HCT116 (cell line): Measurements from ENCODE around the gene DMBT1. TPM values are rescaled to one million over a fixed set of nuclear protein-coding genes. Genes with fewer than 3 reads are reported as not detected.

ENCODE experiments used
- ATAC-seq: fragments of 200-7000 bp; cut with Tn5 transposase; 2 replicates; pipeline ENCODE4 v1.9.1; 2020; ENCODE audit warnings: mild to moderate bottlenecking, moderate library complexity
- BruUV-seq: library from RNA; stranded (reverse); fragments of 400-500 nt; replicated peaks from 2 replicates; lab custom pipeline; 2021; lab: Mats Ljungman, UMichigan
- CTCF ChIA-PET: fragments of 300-600 bp; sonication (Branson Sonifier 250); formaldehyde crosslinking; loops from one replicate; lab custom pipeline; 2021; ENCODE audit warnings: antibody characterized with exemption; lab: Charles Lee
- POLR2A ChIA-PET: fragments of 300-600, 350-600 bp; sonication (Branson Sonifier 250); formaldehyde crosslinking; loops from one replicate; lab custom pipeline; 2021; ENCODE audit warnings: antibody characterized with exemption; lab: Charles Lee
- RAD21 ChIA-PET, 2 experiments: fragments of 300-600 bp; sonication (Branson Sonifier 250); formaldehyde crosslinking; loops; one replicate each; lab custom pipeline; 2023; ENCODE audit warnings: low total read pairs in 2 of 2; ENCODE audit not compliant: uncharacterized antibody in 2 of 2, unreplicated experiment in 2 of 2, low non-redundant PET in 1 of 2; lab: Charles Lee
- DNase-seq: peaks from one replicate; pipeline ENCODE4 v3.0.0-alpha.2; 2010; ENCODE audit warnings: low read depth, low spot score
- H2AFZ ChIP-seq: fragments of 200-600 bp; shearing (Covaris generic), sonication (generic); 2 replicates; pipeline ENCODE4 v1.6.1; 2017; ENCODE audit warnings: low read depth, mixed run types, mixed read lengths, antibody characterized with exemption, low read length; ENCODE audit not compliant: poor library complexity, severe bottlenecking
- H3K27ac ChIP-seq: 2 replicates; pipeline ENCODE4 v1.5.1; 2012; ENCODE audit warnings: low read depth, low read length
- H3K27me3 ChIP-seq: fragments of 200-600 bp; sonication (generic); 2 replicates; pipeline ENCODE4 v1.6.1; 2016; ENCODE audit warnings: mixed run types, low read length, mixed read lengths; ENCODE audit not compliant: insufficient read depth
- H3K36me3 ChIP-seq, 2 experiments: fragments of 200-500 bp in 1 of 2; fragments of 200-600 bp in 1 of 2; sonication (Bioruptor generic) in 1 of 2; sonication (generic) in 1 of 2; 2 replicates each; pipeline versions ENCODE4 v1.5.1 to v1.6.1; 2014 to 2016; ENCODE audit warnings: low read length in 2 of 2, inconsistent platforms in 1 of 2, mixed read lengths in 1 of 2, mixed run types in 1 of 2; ENCODE audit not compliant: insufficient read depth in 2 of 2, control insufficient read depth in 1 of 2
- H3K4me1 ChIP-seq, 2 experiments: fragments of 200-600 bp in 1 of 2; sonication (generic) in 1 of 2; 2 replicates each; pipeline versions ENCODE4 v1.5.1 to v1.6.1; 2012 to 2017; ENCODE audit warnings: low read length in 2 of 2, inconsistent platforms in 1 of 2, mild to moderate bottlenecking in 1 of 2, mixed read lengths in 1 of 2, mixed run types in 1 of 2, moderate library complexity in 1 of 2; ENCODE audit not compliant: insufficient read depth in 2 of 2, control insufficient read depth in 1 of 2
- H3K4me2 ChIP-seq: fragments of 200-600 bp; sonication (generic); 2 replicates; pipeline ENCODE4 v1.6.1; 2017; ENCODE audit warnings: mixed run types, low read length, mixed read lengths
- H3K4me3 ChIP-seq, 2 experiments: fragments of 200-600 bp in 1 of 2; sonication (generic) in 1 of 2; replicated peaks in 1 of 2; 2 replicates each; pipeline ENCODE4 v1.5.1; 2011 to 2016; ENCODE audit warnings: low read length in 2 of 2, control low read depth in 1 of 2, low read depth in 1 of 2, mild to moderate bottlenecking in 1 of 2, mixed read lengths in 1 of 2, mixed run types in 1 of 2
- H3K79me2 ChIP-seq: fragments of 200-600 bp; sonication (generic); 2 replicates; pipeline ENCODE4 v1.6.1; 2017; ENCODE audit warnings: mild to moderate bottlenecking, mixed run types, low read length, moderate library complexity, mixed read lengths; ENCODE audit not compliant: insufficient read depth
- H3K9ac ChIP-seq: fragments of 200-600 bp; sonication (generic); 2 replicates; pipeline ENCODE4 v1.6.1; 2016; ENCODE audit warnings: low read length, mixed read lengths
- H3K9me2 ChIP-seq: fragments of 200-600 bp; sonication (generic), shearing (Covaris generic); 2 replicates; pipeline ENCODE4 v1.6.1; 2017; ENCODE audit warnings: mixed run types, mild to moderate bottlenecking, moderate library complexity; ENCODE audit not compliant: insufficient read depth
- H3K9me3 ChIP-seq, 2 experiments: fragments of 200-500 bp in 1 of 2; fragments of 200-600 bp in 1 of 2; sonication (Bioruptor generic) in 1 of 2; sonication (generic) in 1 of 2; 2 replicates each; pipeline ENCODE4 v1.6.1; 2014 to 2017; ENCODE audit warnings: low read length in 2 of 2, mixed read lengths in 2 of 2, inconsistent platforms in 1 of 2, low read depth in 1 of 2, mild to moderate bottlenecking in 1 of 2, mixed run types in 1 of 2, moderate library complexity in 1 of 2; ENCODE audit not compliant: control insufficient read depth in 1 of 2, insufficient read depth in 1 of 2
- H4K20me1 ChIP-seq: fragments of 200-600 bp; sonication (generic), shearing (Covaris generic); 2 replicates; pipeline ENCODE4 v1.6.1; 2017; ENCODE audit warnings: mixed run types, mild to moderate bottlenecking, moderate library complexity; ENCODE audit not compliant: insufficient read depth
- FOSL1 ChIP-seq: IDR thresholded peaks from 2 replicates; pipeline ENCODE4 v1.6.1; 2012; ENCODE audit warnings: low read depth
- RAD21 ChIP-seq: IDR thresholded peaks from 2 replicates; pipeline ENCODE4 v1.6.1; 2012; ENCODE audit warnings: low read depth, mild to moderate bottlenecking
- intact Hi-C: fragments of 100-400 bp; cut with micrococcal nuclease; formaldehyde crosslinking; loops from 2 replicates; pipeline ENCODE4 v1.10.0; 2022
- total RNA-seq: library from RNA; stranded (reverse); gene quantifications from one replicate; pipeline ENCODE4 v1.2.1, GENCODE V29; 2021; ENCODE audit not compliant: unreplicated experiment
- TF ChIP-seq, protein P1 (sequence below): IDR thresholded peaks from 2 replicates; pipeline ENCODE4 v1.6.1; 2011; ENCODE audit warnings: mild to moderate bottlenecking, low read length, moderate library complexity; ENCODE audit not compliant: insufficient replicate concordance; ENCODE audit errors: extremely low read depth
- TF ChIP-seq, protein P2 (sequence below): IDR thresholded peaks from 2 replicates; pipeline ENCODE4 v1.6.1; 2012; ENCODE audit warnings: low read depth

Gene DMBT1
- total RNA-seq, 1 experiment from 2014 or later, result 0.17 TPM

DNA sequence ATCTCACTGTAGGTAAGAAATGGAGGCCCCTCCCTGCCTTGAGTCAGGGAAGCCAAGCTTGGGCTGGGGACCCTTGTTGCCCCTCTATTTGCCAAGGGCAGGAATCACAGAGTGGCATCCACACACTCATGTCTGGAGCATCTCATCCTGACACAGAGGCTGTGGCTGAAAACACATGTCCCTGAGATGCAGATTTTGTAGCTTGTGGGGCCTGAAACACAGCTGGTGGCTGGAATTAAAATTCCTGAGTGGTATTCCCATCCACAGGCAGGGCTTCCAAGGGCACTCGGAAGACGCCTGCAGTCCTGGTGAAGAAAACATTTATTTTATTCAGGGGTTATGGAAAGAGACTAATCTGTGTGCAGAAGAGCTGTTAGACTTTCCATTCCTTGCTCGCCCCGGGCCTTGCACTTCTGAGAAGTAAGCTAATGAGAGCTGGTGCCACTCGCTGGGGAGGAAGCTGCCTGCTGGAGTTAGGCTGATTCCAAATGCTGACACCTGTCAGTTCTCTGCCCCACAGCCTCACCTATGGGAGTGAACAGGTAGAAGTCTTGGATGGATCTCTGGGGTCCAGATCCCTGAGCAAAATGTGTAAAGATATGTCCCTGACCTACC, 103.1 kb downstream of the DMBT1 start:
- CTCF ChIA-PET, result no interaction called here
- no peak for TF ChIP-seq RAD21
- no peak for TF ChIP-seq FOSL1
- TF ChIP-seq, protein P1, sequence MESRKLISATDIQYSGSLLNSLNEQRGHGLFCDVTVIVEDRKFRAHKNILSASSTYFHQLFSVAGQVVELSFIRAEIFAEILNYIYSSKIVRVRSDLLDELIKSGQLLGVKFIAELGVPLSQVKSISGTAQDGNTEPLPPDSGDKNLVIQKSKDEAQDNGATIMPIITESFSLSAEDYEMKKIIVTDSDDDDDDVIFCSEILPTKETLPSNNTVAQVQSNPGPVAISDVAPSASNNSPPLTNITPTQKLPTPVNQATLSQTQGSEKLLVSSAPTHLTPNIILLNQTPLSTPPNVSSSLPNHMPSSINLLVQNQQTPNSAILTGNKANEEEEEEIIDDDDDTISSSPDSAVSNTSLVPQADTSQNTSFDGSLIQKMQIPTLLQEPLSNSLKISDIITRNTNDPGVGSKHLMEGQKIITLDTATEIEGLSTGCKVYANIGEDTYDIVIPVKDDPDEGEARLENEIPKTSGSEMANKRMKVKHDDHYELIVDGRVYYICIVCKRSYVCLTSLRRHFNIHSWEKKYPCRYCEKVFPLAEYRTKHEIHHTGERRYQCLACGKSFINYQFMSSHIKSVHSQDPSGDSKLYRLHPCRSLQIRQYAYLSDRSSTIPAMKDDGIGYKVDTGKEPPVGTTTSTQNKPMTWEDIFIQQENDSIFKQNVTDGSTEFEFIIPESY, result no peak
- TF ChIP-seq, protein P2, sequence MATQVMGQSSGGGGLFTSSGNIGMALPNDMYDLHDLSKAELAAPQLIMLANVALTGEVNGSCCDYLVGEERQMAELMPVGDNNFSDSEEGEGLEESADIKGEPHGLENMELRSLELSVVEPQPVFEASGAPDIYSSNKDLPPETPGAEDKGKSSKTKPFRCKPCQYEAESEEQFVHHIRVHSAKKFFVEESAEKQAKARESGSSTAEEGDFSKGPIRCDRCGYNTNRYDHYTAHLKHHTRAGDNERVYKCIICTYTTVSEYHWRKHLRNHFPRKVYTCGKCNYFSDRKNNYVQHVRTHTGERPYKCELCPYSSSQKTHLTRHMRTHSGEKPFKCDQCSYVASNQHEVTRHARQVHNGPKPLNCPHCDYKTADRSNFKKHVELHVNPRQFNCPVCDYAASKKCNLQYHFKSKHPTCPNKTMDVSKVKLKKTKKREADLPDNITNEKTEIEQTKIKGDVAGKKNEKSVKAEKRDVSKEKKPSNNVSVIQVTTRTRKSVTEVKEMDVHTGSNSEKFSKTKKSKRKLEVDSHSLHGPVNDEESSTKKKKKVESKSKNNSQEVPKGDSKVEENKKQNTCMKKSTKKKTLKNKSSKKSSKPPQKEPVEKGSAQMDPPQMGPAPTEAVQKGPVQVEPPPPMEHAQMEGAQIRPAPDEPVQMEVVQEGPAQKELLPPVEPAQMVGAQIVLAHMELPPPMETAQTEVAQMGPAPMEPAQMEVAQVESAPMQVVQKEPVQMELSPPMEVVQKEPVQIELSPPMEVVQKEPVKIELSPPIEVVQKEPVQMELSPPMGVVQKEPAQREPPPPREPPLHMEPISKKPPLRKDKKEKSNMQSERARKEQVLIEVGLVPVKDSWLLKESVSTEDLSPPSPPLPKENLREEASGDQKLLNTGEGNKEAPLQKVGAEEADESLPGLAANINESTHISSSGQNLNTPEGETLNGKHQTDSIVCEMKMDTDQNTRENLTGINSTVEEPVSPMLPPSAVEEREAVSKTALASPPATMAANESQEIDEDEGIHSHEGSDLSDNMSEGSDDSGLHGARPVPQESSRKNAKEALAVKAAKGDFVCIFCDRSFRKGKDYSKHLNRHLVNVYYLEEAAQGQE, result no peak
- no peak overlapping the region for H3K4me3 ChIP-seq
- no TSS peak for BruUV-seq
- POLR2A ChIA-PET, result no interaction called here
- ATAC-seq (no peak), DNase-seq (no peak)
- no peak overlapping the region for H3K4me2 ChIP-seq
- H3K27ac ChIP-seq, result no peak overlapping the region
- no peaks in the 10 kb centered on the region for H3K9me3 ChIP-seq
- RAD21 ChIA-PET, result no interaction called here
- no peak overlapping the region for H2AFZ ChIP-seq
- peaks cover 81% of the 10 kb centered on the region for H3K27me3 ChIP-seq
- H4K20me1 ChIP-seq, result no peaks in the 10 kb centered on the region
- no peaks in the 10 kb centered on the region for H3K79me2 ChIP-seq
- no peaks in the 10 kb centered on the region for H3K9me2 ChIP-seq
- no peaks in the 10 kb centered on the region for H3K4me1 ChIP-seq
- H3K9ac ChIP-seq, result no peak overlapping the region
- H3K36me3 ChIP-seq, result no peaks in the 10 kb centered on the region
- intact Hi-C loops, result no loop called here
